Colonic mucosa (tissue), 4 donors: ENCODE measurements around the gene IL18BP. TPM values are rescaled to one million over a fixed set of nuclear protein-coding genes. Genes with fewer than 3 reads are reported as not detected.

Experiments used
- DNase-seq: peaks from one replicate; pipeline ENCODE4 v3.0.0-alpha.2; 2020
- H3K27ac ChIP-seq: fragments of 200-600 bp; one replicate; pipeline ENCODE4 v1.8.0; 2021
- H3K27me3 ChIP-seq: fragments of 200-600 bp; one replicate; pipeline ENCODE4 v1.8.0; 2021
- H3K36me3 ChIP-seq: fragments of 200-600 bp; one replicate; pipeline ENCODE4 v1.8.0; 2021
- H3K4me1 ChIP-seq: fragments of 200-600 bp; one replicate; pipeline ENCODE4 v1.8.0; 2021; ENCODE audit warnings: mild to moderate bottlenecking
- H3K4me3 ChIP-seq: fragments of 200-600 bp; one replicate; pipeline ENCODE4 v1.8.0; 2021
- H3K9ac ChIP-seq, 2 donors: one replicate each; pipeline ENCODE4 v1.7.0; 2013; ENCODE audit warnings: control low read depth in 2 of 2, low read depth in 2 of 2, low read length in 2 of 2
- H3K9me3 ChIP-seq: fragments of 200-600 bp; one replicate; pipeline ENCODE4 v1.8.0; 2021
- CTCF ChIP-seq: fragments of 200-600 bp; IDR thresholded peaks from one replicate; pipeline ENCODE4 v1.8.0; 2022; ENCODE audit warnings: antibody characterized with exemption, mild to moderate bottlenecking
- intact Hi-C: fragments of 100-400 bp; cut with DNase I; formaldehyde crosslinking; loops from one replicate; pipeline ENCODE4 v1.14.1; 2022
- total RNA-seq, 2 donors: library from RNA; stranded (reverse); fragmentation: NEBNext Ultra II Directional in 1 of 2; extraction: Animal tissue kit (Norgen Biotek cat#: 25700) in 1 of 2; gene quantifications; one replicate each; pipeline ENCODE4 v1.2.1, GENCODE V29; 2021
- donor health status: healthy.
- donor health status: DM: no; HTN: no; CAD: no.
- donor health status: DM: no; HTN: no; CAD: no.

IL18BP gene
- total RNA-seq, 2 donors from 2014 or later: 5.6 to 9.0 TPM

DNA sequence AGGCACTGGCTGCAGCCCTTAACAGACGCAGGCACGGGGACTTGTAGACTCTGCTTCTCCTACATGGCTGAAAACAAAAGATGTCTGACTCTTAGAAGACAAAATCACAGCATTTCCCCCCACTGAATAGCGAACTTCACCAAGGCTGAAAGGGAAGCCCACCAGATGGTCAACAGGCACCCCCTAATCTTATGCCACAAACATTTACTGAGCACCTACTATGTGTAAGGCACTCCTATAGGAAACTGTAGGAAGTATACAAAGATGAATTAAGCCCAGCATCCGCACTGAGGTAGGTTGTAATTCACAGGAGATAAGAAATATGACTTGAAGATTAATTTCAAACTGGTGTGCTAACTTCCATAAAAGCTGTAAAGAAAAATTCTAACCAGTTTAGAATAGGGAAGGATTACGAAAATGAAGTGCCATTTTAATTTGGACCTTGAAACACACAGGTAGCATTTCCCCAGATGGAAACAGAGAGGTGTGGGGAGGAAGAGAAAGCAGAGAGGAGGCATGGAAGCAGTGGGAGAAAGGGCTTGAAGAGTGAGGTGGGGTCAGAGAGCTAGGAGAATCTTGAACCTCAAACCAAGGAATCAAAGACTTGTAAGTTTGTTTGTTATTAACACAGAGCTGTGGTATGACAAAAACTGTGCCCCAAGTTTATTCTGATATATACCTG is 43.5 kb downstream of the IL18BP start:
- DNase-seq: no peak
- H3K27ac ChIP-seq: peak overlapping the region; percentile 99
- H3K9me3 ChIP-seq: no peaks in the 10 kb centered on the region
- intact Hi-C loops: no loop called here
- H3K27me3 ChIP-seq: no peaks in the 10 kb centered on the region
- H3K4me1 ChIP-seq: peaks cover 18% of the 10 kb centered on the region
- peak overlapping the region; percentile 37 for H3K4me3 ChIP-seq
- TF ChIP-seq CTCF: no peak
- H3K9ac ChIP-seq: peak overlapping the region; percentile 85 to 97
- H3K36me3 ChIP-seq: no peaks in the 10 kb centered on the region

- TF ChIP-seq CTCF: no peak
- Histone ChIP-seq H3K4me1 (peaks cover 6% of the 10 kb centered on the region), H3K36me3 (no peaks in the 10 kb centered on the region), H3K4me3 (no peak overlapping the region), H3K9me3 (no peaks in the 10 kb centered on the region), H3K27ac (no peak overlapping the region), H3K27me3 (no peaks in the 10 kb centered on the region), H3K9ac (no peak overlapping the region)
- no peak for DNase-seq
- intact Hi-C loops: no loop called here
These were observed 47.1 kb downstream of the IL18BP start for GRCh38 chr11:72045849-72046248.

DNA sequence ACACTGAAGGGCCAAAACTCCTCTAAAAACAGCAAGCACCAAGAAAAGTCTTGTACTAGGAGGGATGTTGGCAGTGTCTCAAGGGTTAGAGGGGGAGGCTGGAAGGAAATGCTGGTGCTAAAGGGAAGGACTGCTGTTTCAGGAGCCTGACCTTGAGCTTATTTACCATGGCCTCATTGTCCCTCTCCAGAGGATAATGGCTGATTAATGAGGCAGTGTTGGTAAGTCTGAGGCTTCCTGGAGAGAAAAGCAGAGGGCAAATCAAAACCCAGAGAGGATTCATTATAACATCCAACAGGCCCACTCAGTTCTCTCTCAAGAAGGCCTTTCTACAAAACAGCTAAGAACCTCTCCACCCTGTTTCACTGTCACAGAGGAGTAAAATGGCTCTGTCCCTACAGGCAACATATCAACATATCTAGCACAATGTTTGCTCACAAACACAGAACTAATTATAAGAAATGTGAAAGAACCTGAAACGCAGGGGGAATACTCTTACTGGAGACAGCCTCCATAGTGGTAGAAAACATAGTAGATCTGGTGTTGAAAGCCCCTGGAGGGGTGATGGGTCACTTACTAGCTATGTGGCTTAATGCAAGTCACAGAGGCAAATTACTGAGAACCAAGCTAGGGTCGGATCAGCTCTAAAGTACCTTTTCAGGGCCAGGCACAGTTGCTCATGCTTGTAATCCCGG is 50.2 kb downstream of the IL18BP start:
- no peaks in the 10 kb centered on the region for H3K4me1 ChIP-seq
- H3K36me3 ChIP-seq: no peaks in the 10 kb centered on the region
- H3K9me3 ChIP-seq: no peaks in the 10 kb centered on the region
- H3K9ac ChIP-seq: peak overlapping the region in 1 of 2 donors; percentile 40
- no peak overlapping the region for H3K27ac ChIP-seq
- no peak for DNase-seq
- no peak for TF ChIP-seq CTCF
- intact Hi-C loops: no loop called here
- H3K4me3 ChIP-seq: no peak overlapping the region
- no peaks in the 10 kb centered on the region for H3K27me3 ChIP-seq

Other genes with a start within 250 kb of the IL18BP start
- not detected for gene DEFB108B, start 165.7 kb upstream of the IL18BP start, total RNA-seq
- not detected for gene DEFB131B, start 120.5 kb upstream of the IL18BP start, total RNA-seq
- gene XNDC1N, start 70.3 kb upstream of the IL18BP start, total RNA-seq: 10 to 100 TPM in 1 of 2 donors, 1 to 10 TPM in 1; 7.9 to 13.3 TPM
- 10 to 100 TPM; 28.6 to 43.0 TPM for gene RNF121, start 69.9 kb upstream of the IL18BP start, total RNA-seq
- gene NUMA1, start 81.6 kb downstream of the IL18BP start, total RNA-seq: 100 to 1,000 TPM; 154 to 158 TPM
- gene LRRC51, start 81.9 kb downstream of the IL18BP start, total RNA-seq: 10 to 100 TPM in 1 of 2 donors, 1 to 10 TPM in 1; 6.2 to 10.9 TPM
- gene LAMTOR1, start 104.4 kb downstream of the IL18BP start, total RNA-seq: 10 to 100 TPM; 84.9 to 93.4 TPM
- gene TOMT, start 107.0 kb downstream of the IL18BP start, total RNA-seq: not detected
- 10 to 100 TPM; 45.1 to 70.1 TPM for gene ANAPC15, start 113.8 kb downstream of the IL18BP start, total RNA-seq
- gene FOLR3, start 136.8 kb downstream of the IL18BP start, total RNA-seq: not detected
- gene FOLR1, start 193.2 kb downstream of the IL18BP start, total RNA-seq: under 1 TPM in 1 of 2 donors, not detected in 1; 0.59 TPM
- gene FOLR2, start 217.9 kb downstream of the IL18BP start, total RNA-seq: 10 to 100 TPM in 1 of 2 donors, 1 to 10 TPM in 1; 4.5 to 15.4 TPM
- gene INPPL1, start 225.9 kb downstream of the IL18BP start, total RNA-seq: 100 to 1,000 TPM; 120 to 166 TPM
- under 1 TPM; 0.27 to 0.37 TPM for gene PHOX2A, start 245.3 kb downstream of the IL18BP start, total RNA-seq